ENCODE results near the gene LSM11.

The LSM11 gene

GRCh38 chr5:157778121-157778805 lies 34.8 kb downstream of the LSM11 start:
- no peak for DNase-seq

DNA sequence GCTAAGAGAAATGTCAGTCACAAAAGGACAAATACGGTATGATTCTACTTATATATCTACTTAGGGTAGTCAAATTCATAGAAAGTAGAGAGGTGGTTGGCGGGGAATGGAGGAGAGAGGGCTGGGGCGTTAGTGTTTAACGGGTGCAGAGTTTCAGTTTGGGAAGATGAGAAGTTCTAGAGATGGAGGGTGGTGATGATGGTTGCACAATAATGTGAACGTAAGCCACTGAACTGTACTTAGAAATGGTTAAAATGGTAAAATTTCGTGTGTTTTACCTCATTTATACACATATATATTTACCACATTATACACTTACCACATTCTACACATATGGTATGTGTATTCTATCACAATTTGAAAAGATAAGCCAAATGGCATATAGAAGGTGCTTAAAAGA lies 35.7 kb downstream of the LSM11 start:
- no peak for DNase-seq

DNA sequence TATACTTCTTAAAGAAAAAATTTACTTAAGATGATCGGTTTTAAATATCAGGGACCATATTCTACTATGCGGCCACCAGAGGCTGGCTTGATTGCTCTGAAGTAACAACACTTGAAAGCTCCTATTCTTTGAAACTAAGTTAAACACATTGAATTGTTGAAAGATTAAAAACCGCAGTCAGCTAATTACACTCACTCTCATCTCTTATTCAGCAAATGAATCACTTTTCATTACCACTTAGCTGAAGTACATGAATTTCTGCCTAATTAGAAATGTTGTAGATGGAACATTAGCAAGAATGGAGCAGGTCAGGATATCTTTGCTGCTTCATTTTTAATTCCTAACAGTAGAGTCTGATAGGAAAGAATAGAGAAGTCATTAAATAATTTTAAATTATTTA lies 42.3 kb downstream of the LSM11 start:
- no peak for DNase-seq

- no peak for DNase-seq
These were observed 49.8 kb downstream of the LSM11 start for GRCh38 chr5:157793301-157793700.

DNA sequence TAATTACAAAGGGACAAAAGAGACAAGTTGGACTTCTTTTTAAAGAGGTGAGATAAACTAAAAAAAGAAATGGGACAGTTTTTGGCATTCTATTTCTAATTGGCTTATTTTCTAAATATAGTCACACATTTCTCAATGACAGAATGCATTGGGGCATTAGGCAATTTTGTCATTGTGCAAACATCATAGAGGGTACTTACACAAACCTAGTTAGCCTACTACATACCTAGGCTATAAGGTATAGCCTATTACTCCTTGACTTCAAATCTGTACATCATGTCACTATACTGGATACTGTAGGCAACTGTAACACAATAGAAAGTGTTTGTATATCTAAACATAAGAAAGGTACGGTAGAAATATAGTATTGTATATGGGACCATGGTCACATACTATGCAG lies 56.1 kb downstream of the LSM11 start:
- no peak for DNase-seq

DNA sequence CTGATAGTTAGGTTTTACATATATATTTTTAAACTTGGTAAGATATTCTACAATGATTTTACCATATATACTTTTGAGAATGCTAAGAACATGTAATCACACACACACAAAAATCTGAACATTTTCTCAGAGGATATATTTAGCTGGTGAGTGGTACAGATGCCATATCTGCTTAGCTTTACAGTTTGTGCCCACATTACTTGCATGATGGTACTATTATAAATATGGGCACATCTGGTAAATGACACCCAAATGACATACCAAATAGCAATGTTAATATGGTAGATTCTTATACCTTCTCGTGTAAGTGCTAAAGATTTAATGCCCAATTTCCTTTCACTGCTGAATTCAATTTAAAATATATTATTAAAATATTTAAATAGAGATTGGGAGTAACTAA lies 56.6 kb downstream of the LSM11 start:
- no peak for DNase-seq

DNA sequence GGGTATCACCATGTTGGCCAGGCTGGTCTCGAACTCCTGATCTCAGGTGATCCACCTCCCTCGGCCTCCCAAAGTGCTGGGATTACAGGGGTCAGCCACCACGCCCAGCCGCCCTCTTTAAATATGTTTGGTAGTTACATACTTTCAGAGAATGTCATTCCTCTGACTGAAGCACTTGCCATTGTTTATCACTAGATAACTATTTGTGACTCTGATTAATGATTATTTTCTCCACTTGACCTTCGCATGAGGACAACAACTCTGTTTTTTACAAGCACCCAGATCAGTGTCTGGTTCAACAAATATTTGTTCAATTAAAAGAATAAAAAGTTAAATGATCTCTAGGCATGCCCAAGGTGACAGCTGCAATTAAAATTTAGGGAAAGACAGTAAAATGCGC lies 59.2 kb downstream of the LSM11 start:
- DNase-seq = no peak

GRCh38 chr5:157808043-157808442 lies 64.5 kb downstream of the LSM11 start:
- no peak for DNase-seq

Data from CD4-positive, alpha-beta T cell treated with Interleukin-21 for 1 hour (primary cell).